ENCODE data around the gene SYNM. TPM values are rescaled to one million over a fixed set of nuclear protein-coding genes. Genes with fewer than 3 reads are reported as not detected.

Gene SYNM
- total RNA-seq, 1 donor from 2014 or later, result 0.02 TPM

DNA sequence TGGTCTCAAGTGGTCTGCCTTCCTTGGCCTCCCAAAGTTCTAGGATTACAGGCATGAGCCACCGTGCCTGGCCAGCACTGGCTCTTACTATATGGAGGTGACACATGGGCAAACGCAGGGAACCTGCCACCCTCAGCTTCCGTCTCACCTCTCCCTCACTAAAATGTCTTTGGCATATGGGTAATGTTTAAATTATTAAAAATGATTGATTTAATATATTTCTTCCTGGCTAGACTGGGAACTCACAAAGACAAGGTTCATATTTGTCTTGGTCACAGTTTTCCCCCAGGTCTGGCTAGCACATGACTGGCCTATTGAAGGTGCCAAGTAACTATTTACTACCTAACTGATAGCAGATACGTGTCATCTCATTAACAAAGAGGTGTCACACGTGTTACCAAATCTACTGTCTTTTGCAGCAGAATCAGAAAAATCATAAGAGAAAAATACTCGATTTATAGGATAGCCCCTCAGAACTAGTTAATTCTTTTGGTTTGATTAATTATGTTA lies 48.2 kb downstream of the SYNM start:
- ChIA-PET POLR2A (no interaction called here), CTCF (no interaction called here)
- Mint-ChIP-seq H3K27ac (no peak overlapping the region), H3K9me3 (no peaks in the 10 kb centered on the region), H3K4me1 (no peaks in the 10 kb centered on the region), H3K27me3 (no peaks in the 10 kb centered on the region), H3K4me3 (no peak overlapping the region), H3K36me3 (ENCODE audit: low read depth) (no peaks in the 10 kb centered on the region)
- ATAC-seq (ENCODE audit: low read depth) (no peak), DNase-seq (no peak)
- intact Hi-C loops (cut with micrococcal nuclease), result no loop called here
- TF ChIP-seq, protein P1, sequence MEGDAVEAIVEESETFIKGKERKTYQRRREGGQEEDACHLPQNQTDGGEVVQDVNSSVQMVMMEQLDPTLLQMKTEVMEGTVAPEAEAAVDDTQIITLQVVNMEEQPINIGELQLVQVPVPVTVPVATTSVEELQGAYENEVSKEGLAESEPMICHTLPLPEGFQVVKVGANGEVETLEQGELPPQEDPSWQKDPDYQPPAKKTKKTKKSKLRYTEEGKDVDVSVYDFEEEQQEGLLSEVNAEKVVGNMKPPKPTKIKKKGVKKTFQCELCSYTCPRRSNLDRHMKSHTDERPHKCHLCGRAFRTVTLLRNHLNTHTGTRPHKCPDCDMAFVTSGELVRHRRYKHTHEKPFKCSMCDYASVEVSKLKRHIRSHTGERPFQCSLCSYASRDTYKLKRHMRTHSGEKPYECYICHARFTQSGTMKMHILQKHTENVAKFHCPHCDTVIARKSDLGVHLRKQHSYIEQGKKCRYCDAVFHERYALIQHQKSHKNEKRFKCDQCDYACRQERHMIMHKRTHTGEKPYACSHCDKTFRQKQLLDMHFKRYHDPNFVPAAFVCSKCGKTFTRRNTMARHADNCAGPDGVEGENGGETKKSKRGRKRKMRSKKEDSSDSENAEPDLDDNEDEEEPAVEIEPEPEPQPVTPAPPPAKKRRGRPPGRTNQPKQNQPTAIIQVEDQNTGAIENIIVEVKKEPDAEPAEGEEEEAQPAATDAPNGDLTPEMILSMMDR (IDR thresholded peaks at IDR 0.05), result no peak

DNA sequence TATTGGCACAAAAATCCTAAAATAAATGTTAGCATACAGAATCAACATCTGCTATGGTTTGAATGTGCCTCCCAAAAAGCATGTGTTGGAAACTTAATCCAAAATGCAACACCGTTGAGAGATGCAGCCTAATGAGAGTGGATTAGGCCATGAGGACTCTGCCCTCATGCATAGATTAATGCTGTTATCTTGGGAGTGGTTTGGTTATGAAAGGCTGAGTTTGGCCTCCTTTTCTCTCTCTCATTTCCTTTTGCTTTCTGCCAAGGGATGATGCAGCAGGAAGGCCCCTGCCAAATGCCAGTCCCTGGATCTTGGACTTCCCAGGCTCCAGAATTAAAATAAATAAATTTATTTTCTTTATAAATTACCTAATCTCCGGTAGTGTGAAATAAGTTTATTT lies 49.4 kb downstream of the SYNM start:
- ChIA-PET CTCF (no interaction called here), POLR2A (no interaction called here)
- Mint-ChIP-seq H3K36me3 (ENCODE audit: low read depth) (no peaks in the 10 kb centered on the region), H3K4me1 (no peaks in the 10 kb centered on the region), H3K4me3 (no peak overlapping the region), H3K9me3 (no peaks in the 10 kb centered on the region), H3K27ac (no peak overlapping the region), H3K27me3 (no peaks in the 10 kb centered on the region)
- no peak for ATAC-seq (ENCODE audit: low read depth)
- DNase-seq, result no peak
- intact Hi-C loops (cut with micrococcal nuclease), result no loop called here
- TF ChIP-seq, protein P1 (IDR thresholded peaks at IDR 0.05), result no peak

DNA sequence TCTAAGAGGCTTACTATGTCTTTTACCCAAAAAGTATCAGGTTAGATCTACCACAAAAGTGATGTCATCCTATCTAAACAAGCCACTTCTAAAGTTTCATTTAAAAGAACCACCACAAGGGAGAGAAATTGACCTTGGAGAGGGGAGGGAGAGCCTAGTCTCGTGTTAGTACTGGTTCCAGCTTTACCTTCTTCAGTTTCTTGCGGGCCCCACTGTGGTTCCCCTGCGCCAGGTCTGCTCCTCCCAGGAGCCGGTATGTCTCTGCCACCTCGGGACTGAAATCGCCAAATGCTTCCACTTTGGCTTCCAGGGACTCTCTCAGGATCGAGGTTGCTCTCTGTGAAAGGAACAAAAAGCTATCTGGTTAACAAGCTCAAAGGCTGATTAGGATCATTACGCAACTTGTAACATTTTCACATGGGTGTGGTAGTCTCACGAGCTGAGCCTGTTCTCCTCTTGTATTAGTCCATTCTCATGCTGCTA lies 51.1 kb downstream of the SYNM start:
- intact Hi-C loops (cut with micrococcal nuclease), result no loop called here
- Mint-ChIP-seq H3K4me1 (no peaks in the 10 kb centered on the region), H3K36me3 (ENCODE audit: low read depth) (no peaks in the 10 kb centered on the region), H3K9me3 (no peaks in the 10 kb centered on the region), H3K27ac (no peak overlapping the region), H3K27me3 (no peaks in the 10 kb centered on the region), H3K4me3 (no peak overlapping the region)
- no peak for ATAC-seq (ENCODE audit: low read depth)
- TF ChIP-seq, protein P1 (IDR thresholded peaks at IDR 0.05), result no peak
- POLR2A ChIA-PET, result no interaction called here
- CTCF ChIA-PET, result no interaction called here
- no peak for DNase-seq

DNA sequence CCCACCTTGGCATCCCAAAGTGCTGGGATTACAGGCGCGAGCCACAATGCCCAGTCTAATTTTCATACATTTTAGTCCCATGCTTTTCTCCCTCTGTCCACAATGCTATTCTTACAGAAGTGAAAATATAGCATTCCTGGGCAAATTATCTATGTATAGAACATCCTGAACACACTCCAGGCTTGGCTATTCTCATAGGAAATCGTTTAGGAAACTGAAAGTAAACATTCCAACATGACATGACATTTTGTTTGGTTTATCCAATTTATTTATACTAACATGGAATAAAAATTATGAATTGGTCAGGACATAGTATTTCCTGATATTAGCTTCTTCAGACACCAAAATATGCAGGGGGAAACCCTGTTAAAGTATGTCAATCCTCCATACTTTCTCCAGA lies 52.6 kb downstream of the SYNM start:
- ChIA-PET CTCF (no interaction called here), POLR2A (no interaction called here)
- Mint-ChIP-seq H3K4me3 (no peak overlapping the region), H3K36me3 (ENCODE audit: low read depth) (no peaks in the 10 kb centered on the region), H3K9me3 (no peaks in the 10 kb centered on the region), H3K27ac (no peak overlapping the region), H3K27me3 (no peaks in the 10 kb centered on the region), H3K4me1 (no peaks in the 10 kb centered on the region)
- intact Hi-C loops (cut with micrococcal nuclease), result no loop called here
- no peak for ATAC-seq (ENCODE audit: low read depth)
- TF ChIP-seq, protein P1 (IDR thresholded peaks at IDR 0.05), result no peak
- DNase-seq, result no peak

DNA sequence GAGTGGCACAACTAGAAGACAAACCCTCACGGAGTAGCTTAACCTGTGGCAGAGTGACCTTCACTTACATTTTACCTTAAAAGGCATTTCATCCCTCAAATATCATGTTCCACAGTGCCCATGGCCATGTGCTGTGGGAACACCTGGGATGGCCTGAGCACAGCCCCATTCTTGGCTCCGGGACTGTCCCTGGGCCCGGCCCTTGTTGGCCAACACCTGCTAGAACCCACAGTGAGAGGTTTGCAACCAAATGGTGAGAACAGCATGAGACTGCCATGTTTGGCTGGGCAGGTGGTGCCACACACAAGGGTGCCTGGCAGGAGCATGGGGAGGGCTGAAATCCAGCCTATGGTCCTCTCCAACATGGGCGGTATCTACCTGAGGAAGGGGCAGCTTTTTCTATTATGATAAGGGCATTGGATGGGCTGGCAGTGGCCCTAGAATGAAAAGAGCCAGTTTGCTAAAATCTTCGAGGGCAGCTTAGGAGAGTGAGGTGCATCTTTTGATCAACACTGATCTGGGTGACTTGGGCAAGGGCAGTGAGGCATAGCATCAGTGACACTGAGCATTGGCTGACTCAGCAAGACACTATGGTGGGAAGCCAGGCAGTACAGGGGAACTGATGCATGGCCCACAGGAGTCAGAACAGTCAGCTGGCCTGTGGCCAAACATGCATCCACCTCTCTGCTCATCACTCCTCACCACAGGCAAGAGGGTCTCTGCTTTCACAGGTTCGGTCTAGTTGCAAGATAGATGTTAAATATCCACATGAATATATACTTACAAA lies 53.9 kb downstream of the SYNM start:
- ATAC-seq (ENCODE audit: low read depth), result no peak

More for the DNA sequence above, 53.9 kb downstream of the SYNM start:
- ChIA-PET POLR2A (no interaction called here), CTCF (no interaction called here)
- no peak overlapping the region for H3K27ac Mint-ChIP-seq
- no peak for DNase-seq
- intact Hi-C loops (cut with micrococcal nuclease), result no loop called here
- no peaks in the 10 kb centered on the region for H3K4me1 Mint-ChIP-seq
- no peaks in the 10 kb centered on the region for H3K36me3 Mint-ChIP-seq (ENCODE audit: low read depth)
- H3K9me3 Mint-ChIP-seq, result no peaks in the 10 kb centered on the region
- H3K4me3 Mint-ChIP-seq, result no peak overlapping the region
- TF ChIP-seq, protein P1 (IDR thresholded peaks at IDR 0.05), result no peak
- no peaks in the 10 kb centered on the region for H3K27me3 Mint-ChIP-seq
